ENCODE data around the gene CCDC196. TPM values are rescaled to one million over a fixed set of nuclear protein-coding genes. Genes with fewer than 3 reads are reported as not detected.
"Not testable (repeated sequence)": the region's sequence is repeated elsewhere in the genome, so short reads cannot be mapped to it uniquely, and the experiment has no call there.

CCDC196 gene
- total RNA-seq, 4 donors from 2014 or later, result not detected

DNA sequence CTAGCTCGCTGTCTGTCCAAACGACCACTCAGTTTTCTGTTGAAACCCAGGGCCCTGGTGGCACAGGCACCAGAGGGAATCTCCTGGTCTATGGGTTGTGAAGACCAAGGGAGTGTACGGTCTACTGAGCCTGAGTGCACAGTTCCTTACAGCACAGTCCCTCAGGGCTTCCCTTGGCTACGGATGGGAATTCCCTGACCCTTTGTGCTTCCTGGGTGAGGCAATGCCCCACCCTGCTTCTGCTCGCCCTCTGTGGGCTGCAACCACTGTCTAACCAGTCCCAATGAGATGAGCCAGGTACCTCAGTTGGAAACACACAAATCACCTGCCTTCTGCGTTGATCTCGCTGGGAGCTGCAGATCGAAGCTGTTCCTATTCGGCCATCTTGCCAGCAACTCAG is 44.4 kb downstream of the CCDC196 start:
- Histone ChIP-seq H3K36me3 (no peaks in the 10 kb centered on the region), H3K4me1 (peaks cover 0 to 4% (median 0%) of the 10 kb centered on the region in 4 donors), H3K27me3 (no peaks in the 10 kb centered on the region), H3K4me3 (no peak overlapping the region), H3K27ac (no peak overlapping the region), H3K9me3 (peaks cover 0 to 2% (median 0%) of the 10 kb centered on the region in 4 donors)
- WGBS, 2 donors, result 87 to 90% methylated on average over 9 of the region's 9 CpGs
- DNase-seq (ENCODE audit: low spot score in 2 of 2), result no peak
- TF ChIP-seq EP300 (IDR thresholded peaks at IDR 0.05), result no peak
- TF ChIP-seq, protein P1, sequence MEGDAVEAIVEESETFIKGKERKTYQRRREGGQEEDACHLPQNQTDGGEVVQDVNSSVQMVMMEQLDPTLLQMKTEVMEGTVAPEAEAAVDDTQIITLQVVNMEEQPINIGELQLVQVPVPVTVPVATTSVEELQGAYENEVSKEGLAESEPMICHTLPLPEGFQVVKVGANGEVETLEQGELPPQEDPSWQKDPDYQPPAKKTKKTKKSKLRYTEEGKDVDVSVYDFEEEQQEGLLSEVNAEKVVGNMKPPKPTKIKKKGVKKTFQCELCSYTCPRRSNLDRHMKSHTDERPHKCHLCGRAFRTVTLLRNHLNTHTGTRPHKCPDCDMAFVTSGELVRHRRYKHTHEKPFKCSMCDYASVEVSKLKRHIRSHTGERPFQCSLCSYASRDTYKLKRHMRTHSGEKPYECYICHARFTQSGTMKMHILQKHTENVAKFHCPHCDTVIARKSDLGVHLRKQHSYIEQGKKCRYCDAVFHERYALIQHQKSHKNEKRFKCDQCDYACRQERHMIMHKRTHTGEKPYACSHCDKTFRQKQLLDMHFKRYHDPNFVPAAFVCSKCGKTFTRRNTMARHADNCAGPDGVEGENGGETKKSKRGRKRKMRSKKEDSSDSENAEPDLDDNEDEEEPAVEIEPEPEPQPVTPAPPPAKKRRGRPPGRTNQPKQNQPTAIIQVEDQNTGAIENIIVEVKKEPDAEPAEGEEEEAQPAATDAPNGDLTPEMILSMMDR (IDR thresholded peaks at IDR 0.05), result no peak
- TF ChIP-seq POLR2A (IDR thresholded peaks at IDR 0.05), result no peak

DNA sequence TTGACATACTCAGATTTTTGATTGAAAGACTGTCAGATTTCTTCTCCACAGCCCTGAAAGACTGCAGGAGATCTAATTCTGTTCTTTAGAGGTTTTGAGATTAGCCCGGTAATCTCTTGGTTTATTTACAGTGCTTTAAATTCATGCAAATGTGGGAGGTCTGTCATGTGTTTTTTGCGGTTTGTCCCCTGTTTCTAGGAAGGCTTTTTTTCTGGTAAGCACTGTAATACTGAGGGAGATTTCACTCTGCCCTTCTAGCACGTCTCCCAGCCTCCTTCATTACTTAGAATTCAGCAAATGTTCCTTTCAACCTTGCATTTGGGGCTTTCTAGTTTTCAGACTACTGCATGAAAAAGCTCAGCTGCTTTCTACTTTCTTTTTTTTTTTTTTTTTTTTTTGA is 52.9 kb downstream of the CCDC196 start:
- Histone ChIP-seq H3K36me3 (no peaks in the 10 kb centered on the region), H3K9me3 (no peaks in the 10 kb centered on the region), H3K27me3 (no peaks in the 10 kb centered on the region), H3K4me1 (no peaks in the 10 kb centered on the region), H3K4me3 (no peak overlapping the region), H3K27ac (no peak overlapping the region)
- TF ChIP-seq EP300 (IDR thresholded peaks at IDR 0.05) (no peak), POLR2A (IDR thresholded peaks at IDR 0.05) (no peak)
- TF ChIP-seq, protein P1 (IDR thresholded peaks at IDR 0.05), result no peak
- no peak for DNase-seq (ENCODE audit: low spot score in 2 of 2)
- WGBS, 2 donors, result 76 to 85% methylated on average over 3 of the region's 3 CpGs

DNA sequence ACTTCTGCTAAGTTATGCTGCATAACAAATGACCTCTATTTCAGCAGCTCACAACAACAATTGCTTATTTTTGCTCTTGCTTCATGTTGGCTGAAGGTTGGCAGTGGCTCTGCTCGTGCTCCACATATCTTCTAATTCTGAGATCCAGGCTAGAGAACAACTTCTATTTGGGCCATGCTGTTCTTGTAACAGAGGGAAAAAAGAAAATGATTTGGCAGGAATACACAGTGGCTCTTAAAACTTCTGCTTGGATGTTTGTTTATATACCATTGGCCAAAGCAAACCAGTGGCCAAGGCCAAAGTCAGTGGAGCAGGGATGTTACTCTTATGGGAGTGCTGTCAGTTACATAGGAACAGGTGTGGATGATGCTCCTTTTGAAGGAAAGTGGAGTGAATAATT is 53.9 kb downstream of the CCDC196 start:
- Histone ChIP-seq H3K36me3 (no peaks in the 10 kb centered on the region), H3K4me3 (no peak overlapping the region), H3K27ac (no peak overlapping the region), H3K27me3 (no peaks in the 10 kb centered on the region), H3K9me3 (no peaks in the 10 kb centered on the region), H3K4me1 (no peaks in the 10 kb centered on the region)
- 26 to 38% methylated on average over 1 of the region's 1 CpG for WGBS, 2 donors
- TF ChIP-seq POLR2A (IDR thresholded peaks at IDR 0.05) (no peak), EP300 (IDR thresholded peaks at IDR 0.05) (no peak)
- TF ChIP-seq, protein P1 (IDR thresholded peaks at IDR 0.05), result no peak
- DNase-seq (ENCODE audit: low spot score in 2 of 2), result no peak

DNA sequence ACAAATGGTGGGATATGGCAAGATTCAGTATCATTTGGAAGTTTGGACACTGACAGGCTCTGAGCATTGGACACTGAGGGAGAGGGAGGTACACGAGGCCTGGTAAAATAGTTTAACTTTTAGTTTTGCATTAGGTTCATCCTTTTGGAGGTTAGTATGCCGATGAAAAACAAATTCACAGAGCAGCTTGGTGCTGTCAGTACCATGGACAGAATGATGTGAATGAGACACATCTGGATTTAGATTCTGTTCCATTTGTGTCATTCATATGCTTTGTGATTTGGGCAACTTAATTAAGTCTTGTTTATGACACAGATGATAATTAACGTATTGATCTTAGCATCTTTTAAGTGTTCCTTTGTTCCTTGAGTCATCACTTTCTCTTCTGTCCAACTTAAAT is 55.5 kb downstream of the CCDC196 start:
- Histone ChIP-seq H3K36me3 (no peaks in the 10 kb centered on the region), H3K9me3 (no peaks in the 10 kb centered on the region), H3K4me1 (no peaks in the 10 kb centered on the region), H3K27ac (no peak overlapping the region), H3K4me3 (no peak overlapping the region), H3K27me3 (no peaks in the 10 kb centered on the region)
- 92% methylated on average over 3 of the region's 3 CpGs for WGBS, 2 donors
- no peak for TF ChIP-seq EP300 (IDR thresholded peaks at IDR 0.05)
- TF ChIP-seq, protein P1 (IDR thresholded peaks at IDR 0.05), result no peak
- no peak for TF ChIP-seq POLR2A (IDR thresholded peaks at IDR 0.05)
- DNase-seq (ENCODE audit: low spot score in 2 of 2), result no peak

DNA sequence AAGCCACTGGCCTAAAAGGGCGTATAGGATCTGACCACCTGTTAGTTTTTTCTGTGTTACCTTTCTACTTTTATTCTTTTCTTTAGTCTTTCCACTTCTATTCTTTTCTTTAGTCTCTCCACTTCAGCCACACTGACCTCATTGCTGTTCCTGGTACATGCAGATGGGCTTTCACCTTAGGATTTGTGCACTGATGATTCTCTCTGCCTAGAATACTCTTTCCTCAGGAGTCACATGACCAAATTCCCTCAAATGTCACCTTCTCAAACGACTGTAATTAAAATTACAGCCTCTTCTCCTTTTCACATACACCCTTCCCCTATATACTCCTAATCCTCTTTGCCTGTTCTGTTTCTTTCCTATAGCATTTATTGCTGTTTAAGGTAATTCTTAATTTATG is 57.8 kb downstream of the CCDC196 start:
- WGBS, 2 donors, result 75 to 80% methylated on average over 2 of the region's 2 CpGs
- Histone ChIP-seq H3K36me3 (no peaks in the 10 kb centered on the region), H3K27ac (no peak overlapping the region), H3K9me3 (no peaks in the 10 kb centered on the region), H3K27me3 (no peaks in the 10 kb centered on the region), H3K4me3 (no peak overlapping the region), H3K4me1 (no peaks in the 10 kb centered on the region)
- no peak for DNase-seq (ENCODE audit: low spot score in 2 of 2)
- TF ChIP-seq EP300 (IDR thresholded peaks at IDR 0.05) (no peak), POLR2A (IDR thresholded peaks at IDR 0.05) (no peak)
- TF ChIP-seq, protein P1 (IDR thresholded peaks at IDR 0.05), result no peak

DNA sequence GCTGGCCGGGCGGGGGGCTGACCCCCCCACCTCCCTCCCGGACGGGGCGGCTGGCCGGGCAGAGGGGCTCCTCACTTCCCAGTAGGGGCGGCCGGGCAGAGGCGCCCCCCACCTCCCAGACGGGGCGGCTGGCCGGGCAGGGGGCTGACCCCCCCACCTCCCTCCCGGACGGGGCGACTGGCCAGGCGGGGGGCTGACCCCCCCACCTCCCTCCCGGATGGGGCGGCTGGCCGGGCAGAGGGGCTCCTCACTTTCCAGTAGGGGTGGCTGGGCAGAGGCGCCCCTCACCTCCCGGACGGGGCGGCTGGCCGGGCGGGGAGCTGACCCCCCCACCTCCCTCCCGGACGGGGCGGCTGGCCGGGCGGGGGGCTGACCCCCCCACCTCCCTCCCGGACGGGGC is 59.0 kb downstream of the CCDC196 start:
- not testable (repeated sequence) for H3K4me1 ChIP-seq; H3K27me3 ChIP-seq; H3K36me3 ChIP-seq; H3K9me3 ChIP-seq; DNase-seq (ENCODE audit: low spot score in 2 of 2); H3K4me3 ChIP-seq; H3K27ac ChIP-seq
- 96% methylated on average over 6 of the region's 32 CpGs; no CpG with 5 or more reads in 1 of the 2 donors for WGBS, 2 donors

DNA sequence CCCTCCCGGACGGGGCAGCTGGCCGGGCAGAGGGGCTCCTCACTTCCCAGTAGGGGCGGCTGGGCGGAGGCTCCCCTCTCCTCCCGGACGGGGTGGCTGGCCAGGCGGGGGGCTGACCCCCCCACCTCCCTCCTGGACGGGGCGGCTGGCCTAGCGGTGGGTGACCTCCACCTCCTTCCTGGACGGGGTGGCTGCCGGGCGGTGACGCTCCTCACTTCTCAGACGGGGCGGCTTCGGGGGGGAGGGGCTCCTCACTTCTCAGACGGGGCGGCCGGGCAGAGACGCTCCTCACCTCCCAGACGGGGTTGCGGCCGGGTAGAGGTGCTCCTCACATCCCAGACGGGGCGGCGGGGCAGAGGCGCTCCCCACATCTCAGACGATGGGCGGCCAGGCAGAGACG is 59.6 kb downstream of the CCDC196 start:
- not testable (repeated sequence) for DNase-seq (ENCODE audit: low spot score in 2 of 2); H3K4me1 ChIP-seq; H3K36me3 ChIP-seq; H3K27me3 ChIP-seq; H3K27ac ChIP-seq; H3K9me3 ChIP-seq; H3K4me3 ChIP-seq
- no CpG with 5 or more reads among the region's 32 CpGs for WGBS, 2 donors

Data from tibial nerve (tissue), 4 donors.